ENCODE data around the gene ITPKB.
A peak's percentile ranks its signal among the peaks of the same experiment; 100 is the strongest.

ITPKB gene

GRCh38 chr1:226663327-226663704 is 75.8 kb downstream of the ITPKB start:
- DNase-seq: no peak

- peak; percentile 82 to 90 for DNase-seq
These were observed 76.3 kb downstream of the ITPKB start for GRCh38 chr1:226662642-226663326.

DNA sequence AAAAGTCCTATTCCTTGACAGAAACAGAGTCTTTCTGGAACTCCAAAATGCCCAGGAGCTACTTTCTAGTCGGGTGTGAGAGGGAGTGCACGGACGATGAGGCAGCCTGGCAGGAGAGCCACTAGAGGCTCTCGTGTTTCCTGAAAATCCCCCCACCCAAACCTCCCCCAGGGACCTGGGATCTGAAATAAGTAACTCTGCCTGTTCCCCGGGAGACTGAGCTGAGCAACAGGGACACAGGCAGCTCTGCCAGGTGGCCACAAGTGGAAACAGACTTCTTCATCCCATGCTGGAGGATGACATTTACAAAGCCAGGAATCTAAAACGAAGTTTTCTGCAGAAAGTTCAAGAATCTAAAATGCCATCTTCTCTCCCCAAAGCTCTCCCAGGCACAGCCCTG is 77.1 kb downstream of the ITPKB start:
- no peak for DNase-seq

DNA sequence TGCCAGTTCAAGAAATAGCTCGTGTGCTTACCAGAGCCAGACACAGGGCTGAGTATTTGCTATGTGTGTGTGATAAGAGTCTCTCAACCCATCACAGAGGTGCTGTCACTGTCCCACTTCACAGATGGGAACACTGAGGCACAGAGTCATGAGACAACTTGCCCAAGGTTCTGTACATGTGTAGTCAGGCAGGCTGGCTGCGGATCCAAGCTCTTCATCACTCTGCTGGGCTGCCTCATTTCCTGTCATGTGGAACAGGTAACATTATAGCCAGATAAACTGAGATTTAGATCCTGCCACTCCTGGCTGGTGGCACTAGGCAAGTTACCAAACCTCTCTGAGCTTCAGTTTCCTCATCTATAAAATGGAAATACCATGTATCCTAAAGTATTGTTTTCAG is 77.8 kb downstream of the ITPKB start:
- no peak for DNase-seq

DNA sequence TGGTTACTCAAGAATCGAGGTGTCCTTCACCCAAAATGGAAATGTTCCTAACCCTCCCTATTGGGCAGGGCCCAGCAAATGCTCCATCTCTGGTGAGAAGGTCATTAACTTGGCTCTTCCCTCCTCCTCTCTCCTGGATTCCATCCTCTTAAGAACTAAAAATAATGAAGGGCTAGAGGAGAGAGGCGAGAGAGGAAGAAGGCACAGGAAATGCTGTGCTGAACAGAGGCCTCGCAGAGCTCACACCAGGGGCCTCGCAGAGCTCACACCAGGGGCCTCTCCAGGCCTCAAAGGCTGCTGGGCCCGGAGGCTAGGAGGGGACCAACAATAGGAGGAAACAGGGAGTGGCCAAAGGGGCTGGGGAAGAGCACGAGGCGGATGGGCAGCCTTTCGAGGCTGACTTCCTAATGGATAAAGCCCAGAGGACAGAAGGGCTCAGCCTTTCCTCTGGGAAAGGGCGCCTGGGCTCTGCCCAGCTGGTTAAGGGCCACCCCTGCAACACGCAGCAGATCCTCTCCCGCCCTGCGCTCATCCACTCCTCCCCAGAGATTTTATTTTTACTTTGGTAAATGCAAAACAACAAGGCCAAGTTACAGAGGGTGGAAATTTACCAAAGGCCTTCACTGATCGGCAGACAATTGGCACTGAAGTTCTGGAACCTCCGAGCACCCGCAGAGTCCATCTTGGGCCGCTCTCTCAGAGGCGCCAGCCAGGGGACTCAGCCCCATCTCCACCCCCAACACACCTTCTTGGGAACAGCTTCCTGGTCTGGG is 78.5 kb downstream of the ITPKB start:
- peak; percentile 25 to 38 for DNase-seq

DNA sequence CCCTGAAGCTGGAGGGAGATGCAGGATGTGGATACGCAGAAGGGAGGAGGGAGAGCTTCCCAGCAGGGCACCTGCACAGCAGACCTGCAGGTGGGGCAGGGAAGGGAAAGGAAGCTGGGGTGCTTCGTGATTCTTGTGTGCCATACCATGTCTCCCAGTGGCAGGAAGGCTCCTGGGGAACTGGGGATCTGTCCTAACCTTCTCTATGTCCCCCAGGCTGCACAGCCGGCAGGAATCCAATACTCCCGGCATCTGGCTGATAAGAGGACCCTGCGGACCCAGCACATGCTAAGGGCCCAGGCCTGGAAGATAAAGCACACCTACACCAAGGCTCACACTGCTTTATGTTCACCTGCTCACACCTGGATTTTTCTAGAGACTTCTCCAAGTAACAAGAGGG is 79.4 kb downstream of the ITPKB start:
- DNase-seq: no peak

DNA sequence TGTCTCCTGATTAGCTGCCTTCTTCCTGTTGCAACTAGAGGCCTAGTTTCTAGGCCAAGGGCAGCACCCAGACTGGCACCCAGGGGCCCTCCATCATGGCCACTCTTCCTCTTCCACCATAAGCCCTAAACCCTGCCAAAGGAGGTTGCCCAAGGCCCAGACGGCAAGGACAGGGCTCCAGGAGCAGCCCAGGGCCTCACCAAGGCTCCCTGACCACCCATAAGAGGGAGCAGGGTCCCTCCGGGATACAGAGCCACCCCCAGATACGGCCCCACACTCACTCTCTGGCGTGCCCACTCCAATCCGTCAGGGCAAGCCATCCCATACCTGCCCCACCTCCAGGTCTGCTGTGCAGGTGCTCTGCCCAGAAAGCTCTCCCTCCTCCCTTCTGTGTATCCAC is 79.9 kb downstream of the ITPKB start:
- no peak for DNase-seq

GRCh38 chr1:226658546-226659125 is 80.4 kb downstream of the ITPKB start:
- DNase-seq: no peak

DNA sequence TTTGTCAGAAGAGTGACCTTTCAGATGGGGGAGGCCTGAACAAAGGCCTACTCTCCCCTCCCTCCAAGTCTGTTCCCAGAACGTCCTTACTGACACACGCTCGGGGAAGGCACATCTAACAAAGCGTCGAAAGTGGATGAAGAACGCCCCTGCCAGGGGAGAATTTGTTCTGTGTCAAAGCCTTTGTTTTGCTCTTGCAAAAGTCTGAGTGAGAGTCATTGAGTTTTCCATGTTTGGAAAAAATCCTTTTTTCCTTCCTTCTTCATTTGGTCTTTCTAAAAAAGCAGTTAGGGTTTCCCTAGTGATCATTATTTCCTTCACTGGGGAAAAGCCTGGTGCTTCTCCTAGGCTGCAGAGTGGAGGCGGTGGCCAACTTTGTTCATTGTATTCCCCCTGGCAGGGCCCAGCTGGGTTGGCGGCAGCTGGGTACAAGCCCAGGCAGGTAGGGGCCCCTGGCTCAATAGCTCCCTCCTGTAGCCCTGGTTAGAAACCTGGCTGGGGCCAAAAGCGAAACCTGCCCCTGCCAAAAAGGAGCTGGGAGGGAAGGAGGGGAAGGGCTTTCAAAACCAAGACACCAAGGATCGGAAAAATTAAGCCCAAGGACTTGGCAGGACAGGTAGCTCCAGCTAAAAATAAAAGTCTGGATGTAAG is 81.1 kb downstream of the ITPKB start:
- no peak for DNase-seq

DNA sequence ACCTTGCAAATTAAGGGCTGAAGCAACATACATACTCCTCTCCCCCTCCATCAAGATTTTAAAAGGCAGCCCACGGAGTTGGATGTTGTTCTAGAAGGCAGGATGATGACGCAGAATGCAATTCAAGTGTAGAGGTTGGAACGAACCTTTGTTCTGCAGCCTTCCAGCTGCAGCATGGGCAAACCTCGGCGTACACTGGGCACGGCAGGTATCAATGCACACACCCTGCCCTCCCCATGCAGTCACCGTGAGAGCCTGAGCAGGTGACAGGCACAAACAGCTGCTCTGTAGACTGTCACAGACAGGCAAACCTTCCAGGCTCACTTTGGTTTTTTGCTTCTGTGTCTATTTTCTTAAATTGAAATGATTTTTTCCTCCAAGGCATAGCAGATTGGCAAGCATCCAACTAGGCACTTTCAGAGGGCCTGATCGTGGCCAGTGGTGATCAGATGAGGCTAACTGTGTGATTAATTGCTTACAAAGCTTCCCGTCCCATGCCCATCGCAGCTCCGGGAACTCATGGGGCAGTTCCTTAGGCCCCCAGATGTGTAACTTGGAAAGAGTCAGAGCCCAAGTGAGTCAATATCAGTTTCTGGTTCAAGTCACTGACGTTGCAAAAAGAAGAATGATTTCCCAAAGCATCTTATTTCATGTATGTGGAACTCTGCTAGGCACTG is 82.3 kb downstream of the ITPKB start:
- DNase-seq: no peak

DNA sequence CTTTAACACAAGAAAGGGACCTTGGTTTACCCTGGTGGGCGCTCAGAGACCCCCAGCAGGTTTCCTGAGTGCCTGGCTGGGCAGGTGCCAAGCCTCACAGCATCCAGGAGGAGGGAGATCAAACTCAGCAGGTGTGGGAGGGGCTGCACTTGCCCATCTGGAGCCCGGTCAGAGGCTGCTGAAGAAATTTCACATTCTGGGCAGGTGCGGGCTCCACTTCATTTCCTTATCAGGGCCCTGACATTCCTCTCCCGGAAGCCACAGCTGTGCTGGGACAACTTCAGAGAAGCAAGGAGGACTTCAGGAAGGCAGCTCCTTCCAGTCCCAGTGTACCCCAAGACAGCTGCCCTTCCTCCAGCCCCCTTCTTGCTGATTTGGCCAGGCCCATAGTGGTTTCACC is 82.9 kb downstream of the ITPKB start:
- DNase-seq: no peak

DNA sequence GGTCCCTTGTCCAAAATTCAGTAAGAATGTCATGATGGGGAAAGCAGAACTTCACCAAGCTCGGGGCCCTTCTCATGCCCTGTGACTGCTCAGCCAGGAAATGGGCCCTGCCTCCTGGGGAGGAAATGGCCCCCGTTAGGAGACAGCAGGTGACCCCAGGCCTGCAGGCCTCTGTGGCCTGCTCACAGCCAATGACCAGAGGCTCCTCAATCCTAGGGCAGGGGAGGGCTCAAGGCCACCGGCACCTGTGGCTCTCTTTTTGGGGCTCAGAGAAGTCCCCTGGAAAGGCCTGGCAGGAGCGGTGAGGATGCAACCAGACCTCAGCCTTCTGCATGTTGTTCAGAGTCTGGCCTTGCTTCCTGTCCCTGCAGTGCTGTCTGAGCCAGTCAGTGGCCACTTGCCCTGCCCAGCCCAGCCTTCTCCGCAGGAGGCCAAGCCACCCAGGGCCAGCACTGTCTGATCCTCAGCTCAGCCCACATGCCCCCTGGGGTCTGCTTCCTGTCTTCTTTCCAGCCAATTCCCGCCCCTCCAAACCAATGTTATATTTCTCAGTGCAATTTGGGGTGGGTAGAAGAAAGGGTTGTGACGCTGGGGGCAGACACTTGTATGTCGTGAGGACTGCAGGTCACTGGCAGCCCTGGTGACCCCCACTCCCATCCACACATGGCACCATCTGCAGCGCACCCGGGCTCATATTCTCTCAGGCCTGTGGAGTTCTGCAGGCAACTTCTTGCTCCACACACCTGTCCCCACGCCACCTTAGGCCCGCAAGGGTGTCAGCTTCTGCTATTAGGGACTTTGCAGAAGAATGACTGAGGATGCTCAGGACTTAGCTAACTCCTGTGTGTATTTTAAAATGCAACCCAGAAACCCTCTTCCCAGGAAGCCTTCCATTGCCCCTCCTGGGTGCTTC is 83.6 kb downstream of the ITPKB start:
- DNase-seq: peak; percentile 21 to 53

DNA sequence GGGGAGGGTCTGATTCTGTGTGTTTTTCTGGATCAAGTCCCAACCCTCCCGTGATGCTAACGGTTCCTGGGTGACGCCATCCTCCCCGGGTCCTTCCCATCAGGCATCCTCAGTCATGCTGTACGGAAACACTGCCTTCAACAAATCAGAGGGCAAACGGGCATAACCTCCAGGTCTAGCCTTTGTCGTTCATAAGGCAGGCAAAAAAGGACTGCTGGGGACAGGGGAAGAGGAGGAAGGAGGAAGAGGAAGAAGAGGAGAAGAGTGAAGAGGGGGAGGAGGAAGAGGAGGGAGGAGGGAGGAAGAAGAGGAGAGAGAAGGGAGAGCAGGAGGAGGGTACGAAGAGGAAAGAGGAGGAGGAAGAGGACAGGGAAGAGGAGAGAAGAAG is 84.4 kb downstream of the ITPKB start:
- no peak for DNase-seq

DNA sequence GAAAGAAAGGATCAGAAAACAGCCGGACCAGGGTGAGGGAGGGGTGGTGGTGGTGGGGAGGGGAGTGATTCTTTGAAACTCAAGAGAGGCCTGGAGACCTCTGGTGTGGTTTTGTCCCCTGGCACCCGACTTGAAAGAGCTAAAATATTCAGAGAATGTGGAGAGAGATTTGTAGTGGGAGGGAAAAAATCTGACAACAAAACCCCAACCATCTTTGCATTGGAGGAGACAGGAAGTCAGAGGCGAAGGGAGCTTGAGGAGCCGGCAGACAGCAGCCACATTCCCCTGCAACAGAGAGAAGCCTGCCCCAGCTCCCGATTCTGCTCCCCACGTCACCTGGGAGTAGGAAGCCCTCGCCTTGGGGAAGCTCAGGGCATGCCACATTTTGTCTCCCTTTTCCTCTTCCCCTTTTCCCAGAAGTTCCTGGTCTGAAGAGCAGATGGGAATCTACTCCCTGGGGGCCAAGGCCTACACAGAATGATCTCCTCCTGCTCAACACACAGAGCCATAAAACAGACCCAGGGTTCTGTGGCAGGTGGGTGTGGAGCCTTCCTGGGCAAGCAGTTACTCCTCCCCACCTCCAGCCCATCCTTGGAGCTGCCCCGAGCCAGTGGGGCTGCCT is 84.9 kb downstream of the ITPKB start:
- DNase-seq: no peak

DNA sequence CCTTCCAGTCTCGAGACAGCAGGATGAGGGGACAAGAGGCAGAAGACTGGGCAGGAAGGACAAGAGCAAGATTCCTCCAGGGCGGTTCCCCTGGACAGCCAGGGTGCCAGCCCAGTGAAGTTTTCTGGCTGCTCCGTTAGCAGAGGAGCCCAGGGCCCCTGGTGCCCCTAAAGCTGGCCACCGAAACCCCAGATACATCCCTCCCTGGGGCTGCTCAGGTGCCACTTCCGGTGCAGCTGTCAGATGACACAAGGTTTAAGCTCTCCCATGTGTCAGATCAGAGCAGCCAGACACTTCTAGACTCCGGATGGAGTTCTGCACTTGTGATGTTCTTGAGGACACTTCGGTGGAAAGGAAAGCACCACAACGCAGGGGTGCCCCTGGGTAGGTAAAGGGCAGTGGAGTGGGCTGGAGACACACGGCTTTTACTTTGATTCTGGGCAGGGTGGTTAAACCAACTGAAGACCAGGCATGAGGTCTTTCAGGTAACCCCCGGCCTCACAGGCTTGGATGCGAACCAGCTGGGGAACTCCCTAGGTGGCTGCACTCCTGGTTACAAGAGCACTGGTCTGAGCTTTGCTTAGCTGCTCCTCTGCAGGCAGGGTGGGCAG is 85.7 kb downstream of the ITPKB start:
- DNase-seq: no peak

DNA sequence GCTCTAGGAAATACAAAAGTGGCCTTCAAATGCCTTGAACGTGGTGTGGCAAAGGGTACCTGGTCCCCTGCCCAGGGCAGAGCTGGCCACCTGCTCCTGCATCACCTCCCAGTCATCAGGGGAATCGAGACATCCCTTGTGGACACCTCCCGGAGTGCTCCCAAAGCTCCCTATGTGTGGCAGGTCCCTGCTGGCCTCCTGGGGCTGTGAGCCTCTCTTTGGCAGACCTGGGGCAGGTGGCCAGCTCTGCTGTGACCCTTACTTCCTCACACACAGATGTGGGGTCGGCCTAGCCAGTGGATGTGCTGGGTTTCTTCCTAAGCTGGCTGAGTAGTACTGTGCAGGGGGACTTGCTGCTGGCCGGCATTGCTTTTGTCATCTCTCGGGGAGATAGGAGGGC is 86.5 kb downstream of the ITPKB start:
- DNase-seq: no peak

DNA sequence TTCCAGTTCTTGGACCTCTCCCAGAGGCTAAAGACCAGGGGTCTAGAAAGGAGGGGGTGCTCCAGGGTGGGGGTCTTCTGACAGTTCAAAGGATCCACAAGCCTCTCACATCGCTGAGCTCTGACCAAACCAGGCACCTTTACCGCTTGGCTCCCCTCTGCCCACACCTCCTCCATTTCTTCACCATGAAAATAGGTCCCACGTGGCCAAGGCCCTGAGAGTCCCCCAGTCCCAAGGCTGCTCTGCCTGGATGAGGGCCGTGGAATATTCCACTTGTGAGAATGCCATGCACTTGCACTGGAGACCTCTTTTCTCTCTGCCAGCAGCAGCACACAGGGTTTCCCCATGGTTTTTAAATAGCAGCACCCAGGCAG is 87.4 kb downstream of the ITPKB start:
- no peak for DNase-seq

- no peak for DNase-seq
These were observed 87.9 kb downstream of the ITPKB start for GRCh38 chr1:226651041-226651731.

- DNase-seq: no peak
These were observed 88.7 kb downstream of the ITPKB start for GRCh38 chr1:226650236-226650841.

DNA sequence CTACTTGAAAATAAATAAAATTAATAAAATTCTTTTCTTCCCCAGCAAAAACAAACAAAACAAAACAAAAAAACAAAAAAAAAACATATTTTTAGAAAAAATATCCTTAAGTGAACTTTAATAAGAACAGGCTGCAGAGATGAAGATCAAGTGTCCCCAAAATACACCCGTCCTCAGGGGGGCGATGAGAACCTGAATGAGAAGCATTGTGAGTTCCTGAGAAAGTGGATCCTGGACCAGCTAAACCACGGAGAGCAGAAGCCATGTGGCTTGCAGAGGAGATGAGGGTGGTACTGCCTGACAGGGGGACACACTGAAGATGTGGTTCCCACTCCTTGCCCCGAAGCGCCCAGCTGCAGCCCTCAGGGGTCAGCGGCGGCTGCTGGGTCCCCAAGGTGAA is 89.3 kb downstream of the ITPKB start:
- peak; percentile 26 to 41 for DNase-seq
